ENCODE results near the gene BHLHE23.

- TF ChIP-seq GATA2 (IDR thresholded peaks at IDR 0.05; ENCODE audit: low read depth, low read length) (no peak), GATA3 (IDR thresholded peaks at IDR 0.05; ENCODE audit: low read depth, low read length) (no peak)
Observed at GRCh38 chr20:63042448-63043071, 35.8 kb upstream of the BHLHE23 start.
